DMS153 treated with DMSO at 0.1 percent for 48 hours (cell line): Measurements from ENCODE around the gene ENTR1.

Experiments used
- DNase-seq: peaks from one replicate; lab custom pipeline; 2025; ENCODE audit not compliant: unreplicated experiment; lab: John Stamatoyannopoulos, UW

ENTR1 gene

DNA sequence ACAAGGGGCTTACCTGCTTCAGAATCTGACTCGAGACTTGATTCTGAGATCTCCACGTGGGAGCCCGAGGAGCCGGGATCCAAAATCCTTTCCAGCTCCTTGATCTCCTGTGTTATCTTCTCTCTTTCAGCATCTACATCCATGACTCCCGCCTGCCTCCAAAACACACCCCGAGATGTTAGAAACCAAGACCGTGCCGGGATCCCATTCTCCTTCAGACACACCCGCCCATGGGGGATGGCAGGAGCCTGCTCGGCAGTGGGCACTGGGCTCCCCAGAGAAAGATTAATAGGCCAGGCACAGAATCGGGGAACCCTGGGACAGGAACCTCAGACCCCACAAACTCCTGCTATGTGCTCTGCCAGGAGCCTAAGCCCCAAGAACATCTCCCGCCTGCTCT, 12.1 kb downstream of the ENTR1 start:
- DNase-seq = no peak

GRCh38 chr9:136397643-136398042, 12.8 kb downstream of the ENTR1 start:
- no peak for DNase-seq

DNA sequence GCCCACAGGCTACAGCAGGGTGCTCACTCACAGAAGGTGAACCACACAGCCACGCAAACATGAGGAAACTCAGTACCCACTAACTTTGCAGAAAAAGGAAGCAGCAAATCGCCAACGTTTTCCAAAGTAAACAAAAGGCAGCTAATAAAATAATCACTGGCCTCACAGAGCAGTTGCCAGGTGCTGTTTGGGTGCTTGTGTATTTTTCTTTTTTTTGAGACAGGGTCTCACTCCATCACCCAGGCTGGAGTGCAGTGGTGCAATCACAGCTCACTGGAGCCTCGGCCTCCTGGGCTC, 14.2 kb downstream of the ENTR1 start:
- DNase-seq = no peak

- DNase-seq = no peak
Measured at GRCh38 chr9:136395345-136396218, 14.8 kb downstream of the ENTR1 start.

GRCh38 chr9:136395020-136395340, 15.4 kb downstream of the ENTR1 start:
- no peak for DNase-seq

DNA sequence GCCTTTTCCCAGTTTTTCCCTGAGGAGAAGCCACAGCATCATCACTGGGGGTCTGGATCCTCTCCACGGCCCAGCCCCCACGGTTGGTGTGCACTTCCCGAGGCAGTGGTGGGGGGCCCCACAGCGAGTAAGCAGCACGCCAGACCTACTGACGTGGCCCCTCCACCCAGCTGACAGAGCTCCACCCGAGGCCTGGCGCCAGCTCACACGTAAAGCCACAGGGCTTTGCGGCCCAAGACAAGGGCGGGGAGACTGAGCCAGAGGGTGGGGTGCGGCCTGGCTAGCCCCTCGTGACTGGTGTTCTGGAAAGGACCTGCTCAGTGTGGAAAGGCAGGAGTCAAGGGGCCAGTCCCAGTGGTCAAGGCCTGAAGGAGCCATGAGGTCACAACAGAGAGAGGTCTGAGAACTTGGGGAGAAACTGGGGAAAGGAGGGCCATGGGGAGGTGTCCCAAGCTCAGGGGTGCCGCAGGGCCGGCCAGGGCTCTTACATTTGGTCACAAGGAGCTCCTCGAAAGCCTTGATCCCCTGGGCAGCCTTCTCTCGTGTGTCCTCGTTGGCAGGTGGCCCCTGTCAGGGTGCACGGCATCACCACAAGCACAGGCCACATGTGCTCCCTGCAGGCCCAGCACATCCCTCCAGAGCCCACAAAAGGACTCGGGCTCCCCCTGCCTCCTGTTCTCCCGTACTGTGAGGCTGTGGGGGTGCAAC, 15.9 kb downstream of the ENTR1 start:
- no peak for DNase-seq

DNA sequence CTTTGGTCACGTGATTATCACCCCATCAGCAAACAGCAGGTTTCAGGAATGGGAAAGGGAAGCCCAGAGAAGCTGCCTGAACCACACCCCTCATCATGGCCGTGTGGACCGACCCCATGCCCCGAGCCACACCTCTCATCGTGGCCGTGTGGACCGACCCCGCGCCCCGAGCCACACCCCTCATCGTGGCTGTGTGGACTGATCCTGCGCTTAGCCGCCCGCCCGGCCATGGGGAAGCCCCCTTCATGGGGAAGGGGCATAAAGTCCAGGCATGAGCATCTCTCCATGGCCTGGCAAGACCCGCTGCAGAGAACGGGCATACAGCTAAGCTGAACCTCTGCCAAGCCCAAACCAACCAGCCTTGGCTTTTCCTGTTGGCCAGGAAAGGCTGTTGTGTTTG, 16.9 kb downstream of the ENTR1 start:
- no peak for DNase-seq

- no peak for DNase-seq
Measured at GRCh38 chr9:136392538-136393449, 17.6 kb downstream of the ENTR1 start.

DNA sequence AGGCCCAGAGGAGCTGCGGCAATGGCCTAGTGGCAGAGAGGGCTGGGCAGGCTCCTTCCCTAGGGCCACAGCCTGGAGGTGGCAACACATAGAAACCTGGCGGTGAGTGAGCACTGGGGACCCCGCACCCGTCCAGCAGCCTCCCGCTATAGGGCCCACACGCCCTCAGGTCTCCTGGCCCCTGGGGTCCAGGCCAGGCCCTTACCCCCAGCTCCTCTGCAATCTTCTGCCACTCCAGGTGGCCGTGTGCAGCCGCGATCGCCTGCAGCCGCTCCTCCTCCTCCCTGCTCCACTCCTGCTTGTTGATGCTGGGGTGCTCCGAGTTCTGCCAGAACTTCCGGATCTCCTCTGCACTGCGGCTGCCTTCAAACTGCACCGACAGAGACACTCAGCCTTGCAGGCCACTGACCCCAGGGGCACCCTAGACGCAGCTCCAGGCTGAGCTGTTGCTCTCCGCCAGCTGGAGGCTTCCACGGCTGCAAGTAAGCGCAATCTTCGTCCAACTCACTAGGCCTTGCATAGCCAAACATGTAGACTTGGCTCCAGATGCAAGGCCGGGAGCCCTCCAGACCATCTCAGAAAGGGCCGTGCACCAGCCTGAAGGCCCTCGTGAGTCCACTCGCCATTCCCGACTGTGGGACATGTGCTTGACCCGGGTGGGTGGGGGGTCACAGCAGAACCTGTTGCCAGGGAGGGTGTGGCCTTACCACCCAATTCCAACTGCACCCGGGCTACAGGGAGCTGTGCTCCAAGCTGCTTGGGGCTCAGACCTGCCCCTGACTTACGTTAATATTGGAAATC, 18.5 kb downstream of the ENTR1 start:
- no peak for DNase-seq

DNA sequence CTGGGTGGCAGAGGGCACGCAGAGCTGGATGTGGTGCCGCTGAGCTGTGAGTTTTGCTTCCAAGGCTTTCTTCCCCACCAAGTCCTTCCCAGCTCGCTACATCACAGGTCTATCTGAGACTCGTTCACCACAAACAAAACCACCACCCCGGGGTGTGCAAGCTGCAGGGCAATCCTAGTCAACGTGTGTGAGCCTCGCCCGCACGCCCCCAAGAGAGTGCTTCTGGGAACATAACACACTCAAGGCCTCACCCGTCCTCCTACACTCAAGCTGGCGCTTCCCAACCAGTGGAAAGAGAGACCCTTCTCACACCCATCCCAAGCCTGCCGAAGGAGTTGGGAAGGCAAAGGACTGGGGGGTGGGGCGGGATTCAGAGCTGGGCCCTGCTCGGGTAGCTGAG, 21.0 kb downstream of the ENTR1 start:
- no peak for DNase-seq

GRCh38 chr9:136387217-136387616, 23.2 kb downstream of the ENTR1 start:
- no peak for DNase-seq

- no peak for DNase-seq
Measured at GRCh38 chr9:136386018-136386417, 24.4 kb downstream of the ENTR1 start.

GRCh38 chr9:136385015-136385414, 25.4 kb downstream of the ENTR1 start:
- DNase-seq = no peak

- DNase-seq = no peak
Measured at GRCh38 chr9:136383436-136383835, 27.0 kb downstream of the ENTR1 start.

- DNase-seq = no peak
Measured at GRCh38 chr9:136381966-136382513, 28.4 kb downstream of the ENTR1 start.

GRCh38 chr9:136381311-136381710, 29.1 kb downstream of the ENTR1 start:
- DNase-seq = no peak

DNA sequence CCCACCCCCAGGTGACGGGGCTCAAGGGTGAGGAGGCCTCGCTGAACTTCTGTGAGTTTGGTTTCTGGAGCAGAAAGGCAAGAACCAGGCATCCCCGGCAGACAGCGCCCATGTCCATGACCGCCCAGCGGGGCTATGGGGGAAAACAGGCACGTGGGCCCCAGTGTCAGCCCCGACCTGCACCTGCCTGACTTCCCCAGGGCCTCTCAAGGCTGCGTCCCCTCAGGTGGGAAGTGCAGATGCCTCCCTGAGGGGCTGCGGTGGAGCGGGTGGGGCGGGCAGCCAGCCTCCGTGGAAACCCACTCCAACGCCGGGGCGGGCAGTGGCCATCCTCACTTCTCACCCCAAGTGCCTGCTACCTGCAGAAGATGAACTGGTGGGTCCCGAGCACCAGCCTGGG, 30.0 kb downstream of the ENTR1 start:
- DNase-seq = no peak

GRCh38 chr9:136379891-136380290, 30.5 kb downstream of the ENTR1 start:
- no peak for DNase-seq

DNA sequence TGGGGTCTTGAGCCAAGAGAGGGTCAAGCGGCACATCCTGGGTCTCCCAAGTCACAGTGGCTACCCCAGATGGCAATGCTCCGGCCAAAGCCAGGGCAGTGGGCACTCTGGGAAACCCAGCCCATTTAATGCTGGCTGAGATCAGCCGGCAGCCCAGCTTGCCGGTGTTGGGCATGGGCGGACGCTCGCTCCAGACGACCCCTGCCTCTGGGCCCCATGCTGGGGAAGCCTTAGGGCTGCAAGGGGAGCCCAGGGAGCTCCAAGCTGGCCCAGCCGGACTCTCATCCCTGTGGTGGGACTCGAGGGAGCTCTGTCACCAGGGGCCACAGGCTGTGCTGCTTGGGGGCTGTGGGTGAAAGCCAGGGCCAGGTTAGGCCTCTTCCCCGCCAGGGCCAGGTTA, 31.0 kb downstream of the ENTR1 start:
- DNase-seq = no peak

DNA sequence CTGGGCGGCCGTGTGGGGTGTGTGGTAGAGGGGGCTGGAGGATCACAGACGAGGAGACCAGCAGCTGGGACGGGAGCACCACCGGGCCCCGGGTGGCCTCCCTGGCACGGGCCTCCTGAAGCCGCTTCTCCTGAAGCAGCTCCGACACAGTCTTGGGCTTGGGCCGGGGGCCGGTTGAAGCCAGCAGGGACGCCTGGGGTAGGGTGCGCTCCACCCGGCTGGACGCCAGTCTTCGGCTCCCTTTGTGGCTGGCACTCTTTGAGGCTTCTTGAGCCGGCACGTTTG, 31.5 kb downstream of the ENTR1 start:
- DNase-seq = no peak
